GM12878 (cell line): ENCODE results near the gene CFAP299.

Source experiments
- ASH2L ChIP-seq: fragments of 300-600, 200-600 bp; sonication (generic); IDR thresholded peaks from 2 replicates; pipeline ENCODE4 v1.6.1; 2017; ENCODE audit warnings: low read depth, mild to moderate bottlenecking, borderline replicate concordance
- NRF1 ChIP-seq: conservative IDR thresholded peaks from 2 replicates; pipeline ENCODE4 v1.6.1; 2011; ENCODE audit warnings: mild to moderate bottlenecking, low read depth, low read length, improper control_type of control experiment
- PAX8 ChIP-seq: fragments of 450-650 bp; IDR thresholded peaks from 2 replicates; pipeline ENCODE4 v1.6.1; 2017; ENCODE audit warnings: mild to moderate bottlenecking, moderate library complexity
- POLR2A ChIP-seq: IDR thresholded peaks from 2 replicates; pipeline ENCODE4 v1.6.1; 2011; ENCODE audit warnings: low read depth, mild to moderate bottlenecking, low read length
- POLR2AphosphoS5 ChIP-seq: IDR thresholded peaks from 2 replicates; pipeline ENCODE4 v1.6.1; 2011; ENCODE audit warnings: mild to moderate bottlenecking, low read length, inconsistent platforms
- SMC3 ChIP-seq: IDR thresholded peaks from 2 replicates; pipeline ENCODE4 v1.6.1; 2011; ENCODE audit warnings: low read length, improper control_type of control experiment, borderline replicate concordance
- TAF1 ChIP-seq: IDR thresholded peaks from 2 replicates; pipeline ENCODE4 v1.6.1; 2011; ENCODE audit warnings: mild to moderate bottlenecking, low read depth, low read length, borderline replicate concordance
- ZNF217 ChIP-seq: fragments of 450-650 bp; IDR thresholded peaks from 2 replicates; pipeline ENCODE4 v1.6.1; 2017; ENCODE audit warnings: antibody characterized with exemption, mild to moderate bottlenecking
- TF ChIP-seq, protein P1 (sequence below): fragments of 450-650 bp; IDR thresholded peaks from 2 replicates; pipeline ENCODE4 v1.6.1; 2017; ENCODE audit warnings: mild to moderate bottlenecking, moderate library complexity
- TF ChIP-seq, protein P2 (sequence below), 3 experiments: IDR thresholded peaks in 2 of 3; conservative IDR thresholded peaks in 1 of 3; 2 replicates each; pipeline ENCODE4 v1.5.1; 2011; ENCODE audit warnings: low read depth in 3 of 3, low read length in 3 of 3, mild to moderate bottlenecking in 3 of 3, control low read depth in 2 of 3, moderate library complexity in 2 of 3, inconsistent platforms in 1 of 3, mixed read lengths in 1 of 3; ENCODE audit not compliant: control insufficient read depth in 2 of 3, insufficient read depth in 1 of 3; ENCODE audit errors: extremely low read depth in 1 of 3
- TF ChIP-seq, protein P3 (sequence below): IDR thresholded peaks from 2 replicates; pipeline ENCODE4 v1.6.1; 2012; ENCODE audit warnings: mild to moderate bottlenecking, low read depth, low read length
- TF ChIP-seq, protein P4 (sequence below): fragments of 450-650 bp; formaldehyde crosslinking; IDR thresholded peaks from 2 replicates; pipeline ENCODE4 v1.4.0; 2020; ENCODE audit warnings: mild to moderate bottlenecking, moderate library complexity
- TF ChIP-seq, protein P5 (sequence below): IDR thresholded peaks from 2 replicates; pipeline ENCODE4 v1.6.1; 2012; ENCODE audit warnings: low read depth, low read length, improper control_type of control experiment

DNA sequence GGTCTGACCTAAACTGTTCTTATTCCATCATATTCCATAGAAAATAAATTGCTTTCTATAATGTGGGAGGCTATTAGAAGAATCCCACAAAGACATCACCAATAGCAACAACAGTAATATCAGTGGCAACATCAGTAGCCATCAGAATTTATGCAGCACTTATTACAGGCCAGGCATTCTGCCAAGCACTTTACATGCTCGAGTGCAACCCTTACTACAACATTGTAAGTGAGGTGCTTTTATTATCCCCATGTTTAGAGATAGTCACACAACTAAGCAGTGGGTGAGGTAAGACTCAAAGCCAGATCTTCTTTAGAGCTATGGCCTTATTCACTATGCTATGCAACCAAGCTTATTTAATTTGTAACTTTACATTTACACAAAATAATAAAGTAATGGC is 377.9 kb downstream of the CFAP299 start:
- TF ChIP-seq POLR2A = no peak
- TF ChIP-seq, protein P1, sequence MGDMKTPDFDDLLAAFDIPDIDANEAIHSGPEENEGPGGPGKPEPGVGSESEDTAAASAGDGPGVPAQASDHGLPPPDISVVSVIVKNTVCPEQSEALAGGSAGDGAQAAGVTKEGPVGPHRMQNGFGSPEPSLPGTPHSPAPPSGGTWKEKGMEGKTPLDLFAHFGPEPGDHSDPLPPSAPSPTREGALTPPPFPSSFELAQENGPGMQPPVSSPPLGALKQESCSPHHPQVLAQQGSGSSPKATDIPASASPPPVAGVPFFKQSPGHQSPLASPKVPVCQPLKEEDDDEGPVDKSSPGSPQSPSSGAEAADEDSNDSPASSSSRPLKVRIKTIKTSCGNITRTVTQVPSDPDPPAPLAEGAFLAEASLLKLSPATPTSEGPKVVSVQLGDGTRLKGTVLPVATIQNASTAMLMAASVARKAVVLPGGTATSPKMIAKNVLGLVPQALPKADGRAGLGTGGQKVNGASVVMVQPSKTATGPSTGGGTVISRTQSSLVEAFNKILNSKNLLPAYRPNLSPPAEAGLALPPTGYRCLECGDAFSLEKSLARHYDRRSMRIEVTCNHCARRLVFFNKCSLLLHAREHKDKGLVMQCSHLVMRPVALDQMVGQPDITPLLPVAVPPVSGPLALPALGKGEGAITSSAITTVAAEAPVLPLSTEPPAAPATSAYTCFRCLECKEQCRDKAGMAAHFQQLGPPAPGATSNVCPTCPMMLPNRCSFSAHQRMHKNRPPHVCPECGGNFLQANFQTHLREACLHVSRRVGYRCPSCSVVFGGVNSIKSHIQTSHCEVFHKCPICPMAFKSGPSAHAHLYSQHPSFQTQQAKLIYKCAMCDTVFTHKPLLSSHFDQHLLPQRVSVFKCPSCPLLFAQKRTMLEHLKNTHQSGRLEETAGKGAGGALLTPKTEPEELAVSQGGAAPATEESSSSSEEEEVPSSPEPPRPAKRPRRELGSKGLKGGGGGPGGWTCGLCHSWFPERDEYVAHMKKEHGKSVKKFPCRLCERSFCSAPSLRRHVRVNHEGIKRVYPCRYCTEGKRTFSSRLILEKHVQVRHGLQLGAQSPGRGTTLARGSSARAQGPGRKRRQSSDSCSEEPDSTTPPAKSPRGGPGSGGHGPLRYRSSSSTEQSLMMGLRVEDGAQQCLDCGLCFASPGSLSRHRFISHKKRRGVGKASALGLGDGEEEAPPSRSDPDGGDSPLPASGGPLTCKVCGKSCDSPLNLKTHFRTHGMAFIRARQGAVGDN = no peak
- TF ChIP-seq ASH2L = no peak
- no peak for TF ChIP-seq ZNF217
- no peak for TF ChIP-seq TAF1
- TF ChIP-seq, protein P2, sequence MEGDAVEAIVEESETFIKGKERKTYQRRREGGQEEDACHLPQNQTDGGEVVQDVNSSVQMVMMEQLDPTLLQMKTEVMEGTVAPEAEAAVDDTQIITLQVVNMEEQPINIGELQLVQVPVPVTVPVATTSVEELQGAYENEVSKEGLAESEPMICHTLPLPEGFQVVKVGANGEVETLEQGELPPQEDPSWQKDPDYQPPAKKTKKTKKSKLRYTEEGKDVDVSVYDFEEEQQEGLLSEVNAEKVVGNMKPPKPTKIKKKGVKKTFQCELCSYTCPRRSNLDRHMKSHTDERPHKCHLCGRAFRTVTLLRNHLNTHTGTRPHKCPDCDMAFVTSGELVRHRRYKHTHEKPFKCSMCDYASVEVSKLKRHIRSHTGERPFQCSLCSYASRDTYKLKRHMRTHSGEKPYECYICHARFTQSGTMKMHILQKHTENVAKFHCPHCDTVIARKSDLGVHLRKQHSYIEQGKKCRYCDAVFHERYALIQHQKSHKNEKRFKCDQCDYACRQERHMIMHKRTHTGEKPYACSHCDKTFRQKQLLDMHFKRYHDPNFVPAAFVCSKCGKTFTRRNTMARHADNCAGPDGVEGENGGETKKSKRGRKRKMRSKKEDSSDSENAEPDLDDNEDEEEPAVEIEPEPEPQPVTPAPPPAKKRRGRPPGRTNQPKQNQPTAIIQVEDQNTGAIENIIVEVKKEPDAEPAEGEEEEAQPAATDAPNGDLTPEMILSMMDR (IDR thresholded peaks at IDR 0.05 in 2 of 3, conservative IDR thresholded peaks at IDR 0.05 in 1 of 3; ENCODE audit: control insufficient read depth in 2 of 3, extremely low read depth in 1 of 3, insufficient read depth in 1 of 3, low read depth in 3 of 3, low read length in 3 of 3) = no peak
- TF ChIP-seq, protein P3, sequence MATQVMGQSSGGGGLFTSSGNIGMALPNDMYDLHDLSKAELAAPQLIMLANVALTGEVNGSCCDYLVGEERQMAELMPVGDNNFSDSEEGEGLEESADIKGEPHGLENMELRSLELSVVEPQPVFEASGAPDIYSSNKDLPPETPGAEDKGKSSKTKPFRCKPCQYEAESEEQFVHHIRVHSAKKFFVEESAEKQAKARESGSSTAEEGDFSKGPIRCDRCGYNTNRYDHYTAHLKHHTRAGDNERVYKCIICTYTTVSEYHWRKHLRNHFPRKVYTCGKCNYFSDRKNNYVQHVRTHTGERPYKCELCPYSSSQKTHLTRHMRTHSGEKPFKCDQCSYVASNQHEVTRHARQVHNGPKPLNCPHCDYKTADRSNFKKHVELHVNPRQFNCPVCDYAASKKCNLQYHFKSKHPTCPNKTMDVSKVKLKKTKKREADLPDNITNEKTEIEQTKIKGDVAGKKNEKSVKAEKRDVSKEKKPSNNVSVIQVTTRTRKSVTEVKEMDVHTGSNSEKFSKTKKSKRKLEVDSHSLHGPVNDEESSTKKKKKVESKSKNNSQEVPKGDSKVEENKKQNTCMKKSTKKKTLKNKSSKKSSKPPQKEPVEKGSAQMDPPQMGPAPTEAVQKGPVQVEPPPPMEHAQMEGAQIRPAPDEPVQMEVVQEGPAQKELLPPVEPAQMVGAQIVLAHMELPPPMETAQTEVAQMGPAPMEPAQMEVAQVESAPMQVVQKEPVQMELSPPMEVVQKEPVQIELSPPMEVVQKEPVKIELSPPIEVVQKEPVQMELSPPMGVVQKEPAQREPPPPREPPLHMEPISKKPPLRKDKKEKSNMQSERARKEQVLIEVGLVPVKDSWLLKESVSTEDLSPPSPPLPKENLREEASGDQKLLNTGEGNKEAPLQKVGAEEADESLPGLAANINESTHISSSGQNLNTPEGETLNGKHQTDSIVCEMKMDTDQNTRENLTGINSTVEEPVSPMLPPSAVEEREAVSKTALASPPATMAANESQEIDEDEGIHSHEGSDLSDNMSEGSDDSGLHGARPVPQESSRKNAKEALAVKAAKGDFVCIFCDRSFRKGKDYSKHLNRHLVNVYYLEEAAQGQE = no peak
- TF ChIP-seq, protein P4, sequence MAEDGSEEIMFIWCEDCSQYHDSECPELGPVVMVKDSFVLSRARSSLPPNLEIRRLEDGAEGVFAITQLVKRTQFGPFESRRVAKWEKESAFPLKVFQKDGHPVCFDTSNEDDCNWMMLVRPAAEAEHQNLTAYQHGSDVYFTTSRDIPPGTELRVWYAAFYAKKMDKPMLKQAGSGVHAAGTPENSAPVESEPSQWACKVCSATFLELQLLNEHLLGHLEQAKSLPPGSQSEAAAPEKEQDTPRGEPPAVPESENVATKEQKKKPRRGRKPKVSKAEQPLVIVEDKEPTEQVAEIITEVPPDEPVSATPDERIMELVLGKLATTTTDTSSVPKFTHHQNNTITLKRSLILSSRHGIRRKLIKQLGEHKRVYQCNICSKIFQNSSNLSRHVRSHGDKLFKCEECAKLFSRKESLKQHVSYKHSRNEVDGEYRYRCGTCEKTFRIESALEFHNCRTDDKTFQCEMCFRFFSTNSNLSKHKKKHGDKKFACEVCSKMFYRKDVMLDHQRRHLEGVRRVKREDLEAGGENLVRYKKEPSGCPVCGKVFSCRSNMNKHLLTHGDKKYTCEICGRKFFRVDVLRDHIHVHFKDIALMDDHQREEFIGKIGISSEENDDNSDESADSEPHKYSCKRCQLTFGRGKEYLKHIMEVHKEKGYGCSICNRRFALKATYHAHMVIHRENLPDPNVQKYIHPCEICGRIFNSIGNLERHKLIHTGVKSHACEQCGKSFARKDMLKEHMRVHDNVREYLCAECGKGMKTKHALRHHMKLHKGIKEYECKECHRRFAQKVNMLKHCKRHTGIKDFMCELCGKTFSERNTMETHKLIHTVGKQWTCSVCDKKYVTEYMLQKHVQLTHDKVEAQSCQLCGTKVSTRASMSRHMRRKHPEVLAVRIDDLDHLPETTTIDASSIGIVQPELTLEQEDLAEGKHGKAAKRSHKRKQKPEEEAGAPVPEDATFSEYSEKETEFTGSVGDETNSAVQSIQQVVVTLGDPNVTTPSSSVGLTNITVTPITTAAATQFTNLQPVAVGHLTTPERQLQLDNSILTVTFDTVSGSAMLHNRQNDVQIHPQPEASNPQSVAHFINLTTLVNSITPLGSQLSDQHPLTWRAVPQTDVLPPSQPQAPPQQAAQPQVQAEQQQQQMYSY (CRISPR knock-in tag) = no peak
- no peak for TF ChIP-seq PAX8
- TF ChIP-seq NRF1 = no peak
- TF ChIP-seq POLR2AphosphoS5 = no peak
- TF ChIP-seq, protein P5, sequence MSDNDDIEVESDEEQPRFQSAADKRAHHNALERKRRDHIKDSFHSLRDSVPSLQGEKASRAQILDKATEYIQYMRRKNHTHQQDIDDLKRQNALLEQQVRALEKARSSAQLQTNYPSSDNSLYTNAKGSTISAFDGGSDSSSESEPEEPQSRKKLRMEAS = no peak
- no peak for TF ChIP-seq SMC3
